SH-SY5Y (cell line): ENCODE results near the gene PDZD2.

Experiments
- GATA2 ChIP-seq: IDR thresholded peaks from 2 replicates; pipeline ENCODE4 v1.6.1; 2011; ENCODE audit warnings: mild to moderate bottlenecking, low read depth, low read length
- GATA3 ChIP-seq: IDR thresholded peaks from 2 replicates; pipeline ENCODE4 v1.6.1; 2011; ENCODE audit warnings: low read depth, mild to moderate bottlenecking, low read length, moderate library complexity

DNA sequence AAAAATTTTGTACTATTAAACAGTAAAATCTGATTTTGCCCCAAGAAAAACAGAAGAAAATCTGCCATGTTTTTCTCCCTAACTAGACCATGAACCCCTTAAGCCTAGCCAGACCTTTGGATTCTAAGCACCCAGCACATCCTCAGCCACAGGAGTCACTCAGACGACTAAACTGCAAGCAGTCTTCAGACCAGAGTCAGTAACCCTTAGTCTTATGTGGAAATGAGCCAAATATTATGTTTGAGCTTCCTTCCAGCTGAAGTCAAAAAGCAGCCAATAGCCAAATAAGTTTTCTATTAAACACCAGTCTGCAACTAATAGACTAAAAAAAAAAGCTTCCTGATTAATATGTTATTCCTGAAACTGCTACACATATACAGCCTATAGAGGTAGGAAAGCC, 487.8 kb downstream of the PDZD2 start:
- TF ChIP-seq GATA2: no peak
- TF ChIP-seq GATA3: no peak
